T-helper 2 cell treated with Interferon-gamma antibody and Interleukin-4, amounts not matched to agents 5 μg/mL and 100 μg/mL, for 36 hours (primary cell): ENCODE results near the gene QDPR.
A peak's percentile ranks its signal among the peaks of the same experiment; 100 is the strongest.

Experiments used
- DNase-seq: peaks from one replicate; pipeline ENCODE4 v3.0.0; 2021; ENCODE audit warnings: low spot score
- H3K27ac Mint-ChIP-seq: one replicate; pipeline ENCODE4 v1.8.0; 2021; ENCODE audit warnings: mild to moderate bottlenecking, mixed read lengths
- H3K27me3 Mint-ChIP-seq: one replicate; pipeline ENCODE4 v1.8.0; 2021; ENCODE audit warnings: low read depth, mixed read lengths
- H3K36me3 Mint-ChIP-seq: one replicate; pipeline ENCODE4 v1.8.0; 2021; ENCODE audit warnings: low read depth, mixed read lengths
- H3K4me1 Mint-ChIP-seq: one replicate; pipeline ENCODE4 v1.8.0; 2021; ENCODE audit warnings: low read depth, mixed read lengths
- H3K4me3 Mint-ChIP-seq: one replicate; pipeline ENCODE4 v1.8.0; 2022; ENCODE audit warnings: mild to moderate bottlenecking, moderate library complexity, mixed read lengths
- H3K9me3 Mint-ChIP-seq: one replicate; pipeline ENCODE4 v1.8.0; 2021; ENCODE audit warnings: mixed read lengths

The QDPR gene

GRCh38 chr4:17515445-17516407 is 3.8 kb upstream of the QDPR start:
- Mint-ChIP-seq H3K36me3 (peaks cover 2% of the 10 kb centered on the region), H3K4me3 (no peak overlapping the region), H3K27ac (no peak overlapping the region), H3K9me3 (no peaks in the 10 kb centered on the region), H3K4me1 (peaks cover 14% of the 10 kb centered on the region), H3K27me3 (peaks cover 27% of the 10 kb centered on the region)
- DNase-seq: no peak

DNA sequence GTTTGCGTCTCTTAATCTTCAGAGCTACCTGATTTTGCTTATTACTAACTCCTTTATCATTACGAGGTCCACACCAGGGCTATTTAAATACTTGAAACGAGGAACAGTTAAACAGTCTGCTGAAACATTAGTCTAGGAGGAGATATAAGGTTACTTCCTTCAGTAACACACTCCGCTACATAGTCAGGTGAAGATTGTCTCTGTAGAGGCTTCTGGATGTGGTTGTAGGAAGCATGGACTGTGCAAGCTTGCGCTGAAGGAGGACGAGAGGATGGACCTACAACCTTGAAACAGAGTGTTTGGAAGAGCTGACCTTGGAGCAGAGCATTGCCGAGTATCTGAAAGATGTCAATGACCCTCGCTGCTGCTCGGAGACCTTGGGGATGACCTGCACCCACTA is 3.0 kb upstream of the QDPR start, which contains the start of gene CLRN2:
CLRN2 (plus strand) TSS at position 301 of the 400 bp plus-strand sequence. CDS start 102 bp downstream, outside the sequence.
- peaks cover 20% of the 10 kb centered on the region for H3K4me1 Mint-ChIP-seq
- H3K27me3 Mint-ChIP-seq: peaks cover 23% of the 10 kb centered on the region
- no peak for DNase-seq
- no peak within 1 kb of the TSS for H3K4me3 Mint-ChIP-seq
- H3K27ac Mint-ChIP-seq: no peak within 1 kb of the TSS
- H3K9me3 Mint-ChIP-seq: no peaks in the 10 kb centered on the region
- peaks cover 4% of the 10 kb centered on the region for H3K36me3 Mint-ChIP-seq

GRCh38 chr4:17512973-17513665 is 1.2 kb upstream of the QDPR start:
- no peak overlapping the region for H3K27ac Mint-ChIP-seq
- H3K27me3 Mint-ChIP-seq: peaks cover 13% of the 10 kb centered on the region
- no peak for DNase-seq

GRCh38 chr4:17511509-17511949 is 361 bp downstream of the QDPR start:
- Mint-ChIP-seq H3K27me3 (peaks cover 6% of the 10 kb centered on the region), H3K36me3 (peaks cover 14% of the 10 kb centered on the region), H3K27ac (peak overlapping the region; percentile 91), H3K9me3 (no peaks in the 10 kb centered on the region), H3K4me3 (peak overlapping the region; percentile 96), H3K4me1 (peaks cover 20% of the 10 kb centered on the region)
- peak; percentile 49 for DNase-seq

More at GRCh38 chr4:17512973-17513665, 1.2 kb upstream of the QDPR start:
- Mint-ChIP-seq H3K4me3 (peak overlapping the region; percentile 69), H3K9me3 (no peaks in the 10 kb centered on the region), H3K4me1 (peaks cover 20% of the 10 kb centered on the region), H3K36me3 (peaks cover 8% of the 10 kb centered on the region)

- Mint-ChIP-seq H3K27me3 (peaks cover 6% of the 10 kb centered on the region), H3K36me3 (peaks cover 15% of the 10 kb centered on the region), H3K9me3 (no peaks in the 10 kb centered on the region), H3K4me3 (peak overlapping the region; percentile 96), H3K27ac (peak overlapping the region; percentile 91), H3K4me1 (peaks cover 20% of the 10 kb centered on the region)
- DNase-seq: no peak
Observed at GRCh38 chr4:17511051-17511450, 839 bp downstream of the QDPR start.

DNA sequence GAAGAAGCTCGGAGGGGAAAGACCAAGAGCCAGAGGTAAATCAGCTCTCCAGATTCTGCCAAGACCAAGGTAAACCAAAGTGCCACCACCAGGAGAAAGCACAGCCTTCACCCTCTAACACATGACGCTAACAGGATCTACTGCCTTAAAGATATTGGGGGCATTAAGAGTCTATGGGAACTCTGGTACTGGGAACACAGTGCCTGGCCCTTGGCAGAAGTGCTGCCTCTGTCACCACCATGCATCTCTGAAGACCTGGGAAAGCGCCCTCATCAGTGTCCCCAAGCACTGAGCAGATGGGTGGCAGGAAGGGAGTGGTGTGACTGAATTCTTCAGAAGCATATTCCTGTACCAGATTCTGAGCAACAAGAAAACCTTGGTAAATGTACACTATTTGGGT is 1.3 kb downstream of the QDPR start:
- H3K4me1 Mint-ChIP-seq: peaks cover 20% of the 10 kb centered on the region
- no peak overlapping the region for H3K27ac Mint-ChIP-seq
- no peak for DNase-seq
- H3K36me3 Mint-ChIP-seq: peaks cover 18% of the 10 kb centered on the region
- no peaks in the 10 kb centered on the region for H3K9me3 Mint-ChIP-seq
- peak overlapping the region; percentile 96 for H3K4me3 Mint-ChIP-seq
- peaks cover 4% of the 10 kb centered on the region for H3K27me3 Mint-ChIP-seq

DNA sequence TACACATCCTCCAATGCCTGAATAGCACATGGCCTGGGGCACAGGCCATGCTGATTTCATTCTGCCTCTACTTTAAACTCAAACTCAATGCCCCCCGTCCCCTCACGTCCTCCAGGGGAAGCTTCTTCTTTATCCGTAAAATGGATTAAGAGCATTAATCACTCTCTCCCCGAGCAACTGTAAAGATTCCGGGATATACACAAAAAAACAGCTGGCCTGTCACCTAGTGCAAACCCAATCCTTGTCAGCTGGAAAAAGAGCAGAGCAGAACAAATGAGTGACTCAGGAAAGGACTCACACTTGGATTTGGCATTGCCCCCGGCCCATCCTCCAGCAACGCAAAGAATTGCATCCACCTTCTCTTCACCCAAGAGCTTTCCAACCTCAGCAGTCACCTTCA is 7.8 kb downstream of the QDPR start:
- no peak for DNase-seq
- no peaks in the 10 kb centered on the region for H3K27me3 Mint-ChIP-seq
- peaks cover 18% of the 10 kb centered on the region for H3K4me1 Mint-ChIP-seq
- H3K27ac Mint-ChIP-seq: no peak overlapping the region
- peaks cover 37% of the 10 kb centered on the region for H3K36me3 Mint-ChIP-seq
- no peak overlapping the region for H3K4me3 Mint-ChIP-seq
- H3K9me3 Mint-ChIP-seq: no peaks in the 10 kb centered on the region

DNA sequence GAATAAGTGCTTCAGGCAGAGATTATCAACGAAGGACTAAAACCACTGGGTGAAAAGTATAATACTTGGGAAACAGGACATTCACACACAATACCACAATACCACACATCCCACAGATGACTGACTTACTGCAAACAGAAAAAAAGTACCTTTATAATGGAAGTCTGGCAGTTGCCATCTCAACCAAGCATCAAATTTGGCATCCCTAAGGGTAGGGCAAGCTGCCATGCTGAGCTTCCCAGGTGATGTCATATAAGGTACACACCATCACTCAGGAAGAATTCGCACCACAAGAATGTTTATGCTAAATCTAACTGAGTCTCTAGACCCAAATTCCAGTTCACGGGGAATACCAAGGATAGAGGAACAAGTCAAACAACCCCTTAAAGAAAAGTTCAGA is 9.1 kb downstream of the QDPR start:
- H3K4me3 Mint-ChIP-seq: no peak overlapping the region
- H3K4me1 Mint-ChIP-seq: peaks cover 18% of the 10 kb centered on the region
- DNase-seq: no peak
- H3K9me3 Mint-ChIP-seq: no peaks in the 10 kb centered on the region
- no peak overlapping the region for H3K27ac Mint-ChIP-seq
- peaks cover 35% of the 10 kb centered on the region for H3K36me3 Mint-ChIP-seq
- H3K27me3 Mint-ChIP-seq: no peaks in the 10 kb centered on the region

DNA sequence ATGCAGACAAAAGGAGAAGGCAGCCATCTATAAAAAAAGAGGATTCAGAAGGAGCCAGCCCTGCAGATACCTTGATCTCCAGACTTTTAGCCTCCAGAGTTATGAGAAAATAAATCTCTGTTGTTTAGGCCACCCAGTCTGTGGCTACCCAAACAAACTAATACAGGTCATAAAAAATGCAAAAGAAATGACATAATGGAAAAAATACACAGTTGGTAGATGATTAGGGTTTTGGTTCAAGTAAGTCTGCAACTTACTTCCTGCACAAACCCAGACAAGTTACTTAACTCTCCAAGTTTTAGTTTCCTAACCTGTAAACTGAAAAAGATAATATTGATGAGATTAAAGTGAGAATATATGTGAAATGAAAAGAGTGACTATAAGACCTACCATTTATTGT is 11.3 kb downstream of the QDPR start:
- H3K36me3 Mint-ChIP-seq: peaks cover 26% of the 10 kb centered on the region
- H3K4me1 Mint-ChIP-seq: peaks cover 18% of the 10 kb centered on the region
- no peaks in the 10 kb centered on the region for H3K27me3 Mint-ChIP-seq
- no peaks in the 10 kb centered on the region for H3K9me3 Mint-ChIP-seq
- no peak overlapping the region for H3K4me3 Mint-ChIP-seq
- DNase-seq: no peak
- no peak overlapping the region for H3K27ac Mint-ChIP-seq

- no peaks in the 10 kb centered on the region for H3K27me3 Mint-ChIP-seq
- DNase-seq: no peak
- H3K4me3 Mint-ChIP-seq: no peak overlapping the region
- H3K9me3 Mint-ChIP-seq: no peaks in the 10 kb centered on the region
- H3K4me1 Mint-ChIP-seq: peaks cover 18% of the 10 kb centered on the region
- H3K27ac Mint-ChIP-seq: no peak overlapping the region
- H3K36me3 Mint-ChIP-seq: peaks cover 25% of the 10 kb centered on the region
Observed at GRCh38 chr4:17497890-17498523, 13.9 kb downstream of the QDPR start.

- Mint-ChIP-seq H3K9me3 (no peaks in the 10 kb centered on the region), H3K27ac (no peak overlapping the region), H3K36me3 (peaks cover 19% of the 10 kb centered on the region), H3K4me3 (no peak overlapping the region), H3K27me3 (no peaks in the 10 kb centered on the region), H3K4me1 (peaks cover 8% of the 10 kb centered on the region)
- no peak for DNase-seq
Observed at GRCh38 chr4:17494258-17495190, 17.4 kb downstream of the QDPR start.

GRCh38 chr4:17493619-17494018 is 18.3 kb downstream of the QDPR start:
- Mint-ChIP-seq H3K4me1 (peaks cover 6% of the 10 kb centered on the region), H3K4me3 (no peak overlapping the region), H3K36me3 (peaks cover 20% of the 10 kb centered on the region), H3K9me3 (no peaks in the 10 kb centered on the region), H3K27ac (no peak overlapping the region), H3K27me3 (no peaks in the 10 kb centered on the region)
- DNase-seq: no peak

GRCh38 chr4:17492876-17493275 is 19.0 kb downstream of the QDPR start:
- H3K9me3 Mint-ChIP-seq: no peaks in the 10 kb centered on the region
- no peak overlapping the region for H3K4me3 Mint-ChIP-seq
- H3K4me1 Mint-ChIP-seq: peaks cover 6% of the 10 kb centered on the region
- no peaks in the 10 kb centered on the region for H3K27me3 Mint-ChIP-seq
- DNase-seq: no peak
- no peak overlapping the region for H3K27ac Mint-ChIP-seq
- peaks cover 21% of the 10 kb centered on the region for H3K36me3 Mint-ChIP-seq
